ENCODE data around the gene ADCY5.

GRCh38 chr3:123285479-123285878 lies 163.4 kb downstream of the ADCY5 start:
- TF ChIP-seq CTCF (IDR thresholded peaks at IDR 0.05; ENCODE audit: poor library complexity) = no peak
- no peak for TF ChIP-seq EZH2 (IDR thresholded peaks at IDR 0.05; ENCODE audit: borderline replicate concordance)
- TF ChIP-seq EZH2phosphoT487 (IDR thresholded peaks at IDR 0.05; ENCODE audit: low read depth, severe bottlenecking, unreplicated experiment) = no peak
